ENCODE data around the gene PRDM12. TPM values are rescaled to one million over a fixed set of nuclear protein-coding genes. Genes with fewer than 3 reads are reported as not detected.

The PRDM12 gene
- total RNA-seq, 1 donor from 2014 or later, result not detected

GRCh38 chr9:130651752-130652151 lies 12.6 kb upstream of the PRDM12 start:
- peaks cover 4% of the 10 kb centered on the region for H3K9me3 Mint-ChIP-seq
- H3K36me3 Mint-ChIP-seq (ENCODE audit: low read depth), result no peaks in the 10 kb centered on the region
- intact Hi-C loops (cut with micrococcal nuclease), result no loop called here
- no peaks in the 10 kb centered on the region for H3K4me1 Mint-ChIP-seq
- no peak overlapping the region for H3K4me3 Mint-ChIP-seq
- CTCF ChIA-PET, result no interaction called here
- POLR2A ChIA-PET, result no interaction called here
- H3K27ac Mint-ChIP-seq, result no peak overlapping the region
- DNase-seq (no peak), ATAC-seq (ENCODE audit: low read depth) (no peak)
- H3K27me3 Mint-ChIP-seq, result peaks cover 22% of the 10 kb centered on the region
- TF ChIP-seq CTCF (IDR thresholded peaks at IDR 0.05), result no peak

GRCh38 chr9:130654879-130655278 lies 9.5 kb upstream of the PRDM12 start:
- peaks cover 5% of the 10 kb centered on the region for H3K4me1 Mint-ChIP-seq
- H3K27ac Mint-ChIP-seq, result no peak overlapping the region
- no peaks in the 10 kb centered on the region for H3K36me3 Mint-ChIP-seq (ENCODE audit: low read depth)
- no peak overlapping the region for H3K4me3 Mint-ChIP-seq
- ChIA-PET POLR2A (interaction anchor here (0.7 kb wide), 1 partner anchor 93 kb away, joined by 5 read pairs; no protein-coding TSS in a partner anchor), CTCF (no interaction called here)
- DNase-seq (no peak), ATAC-seq (ENCODE audit: low read depth) (no peak)
- no peak for TF ChIP-seq CTCF (IDR thresholded peaks at IDR 0.05)
- peaks cover 2% of the 10 kb centered on the region for H3K9me3 Mint-ChIP-seq
- intact Hi-C loops (cut with micrococcal nuclease), result no loop called here
- peaks cover 40% of the 10 kb centered on the region for H3K27me3 Mint-ChIP-seq

GRCh38 chr9:130658893-130659698 lies 5.3 kb upstream of the PRDM12 start:
- Mint-ChIP-seq H3K27me3 (peaks cover 61% of the 10 kb centered on the region), H3K27ac (no peak overlapping the region), H3K36me3 (ENCODE audit: low read depth) (no peaks in the 10 kb centered on the region), H3K4me1 (peaks cover 27% of the 10 kb centered on the region), H3K4me3 (no peak overlapping the region), H3K9me3 (peaks cover 2% of the 10 kb centered on the region)
- DNase-seq, result no peak
- CTCF ChIA-PET, result no interaction called here
- intact Hi-C loops (cut with micrococcal nuclease), result no loop called here
- no peak for TF ChIP-seq CTCF (IDR thresholded peaks at IDR 0.05)
- POLR2A ChIA-PET, result no interaction called here
- ATAC-seq (ENCODE audit: low read depth), result no peak

GRCh38 chr9:130659699-130660248 lies 4.6 kb upstream of the PRDM12 start:
- ATAC-seq (ENCODE audit: low read depth) (no peak), DNase-seq (no peak)
- Mint-ChIP-seq H3K9me3 (peaks cover 2% of the 10 kb centered on the region), H3K4me1 (peaks cover 32% of the 10 kb centered on the region), H3K4me3 (peak overlapping the region; percentile 53), H3K36me3 (ENCODE audit: low read depth) (no peaks in the 10 kb centered on the region), H3K27ac (no peak overlapping the region), H3K27me3 (peaks cover 63% of the 10 kb centered on the region)
- CTCF ChIA-PET, result no interaction called here
- POLR2A ChIA-PET, result interaction anchor here (0.7 kb wide), 1 partner anchor 224 kb away, joined by 5 read pairs; no protein-coding TSS in a partner anchor
- TF ChIP-seq CTCF (IDR thresholded peaks at IDR 0.05), result no peak
- intact Hi-C loops (cut with micrococcal nuclease), result loop anchor here (10.0 kb wide), 1 partner anchor 1935 kb away; no protein-coding TSS in a partner anchor

- ChIA-PET CTCF (no interaction called here), POLR2A (interaction anchor here (0.7 kb wide), 1 partner anchor 224 kb away, joined by 5 read pairs; no protein-coding TSS in a partner anchor)
- no peak overlapping the region for H3K27ac Mint-ChIP-seq
- H3K4me1 Mint-ChIP-seq, result peaks cover 33% of the 10 kb centered on the region
- ATAC-seq (ENCODE audit: low read depth) (no peak), DNase-seq (no peak)
- no peak for TF ChIP-seq CTCF (IDR thresholded peaks at IDR 0.05)
- peaks cover 2% of the 10 kb centered on the region for H3K9me3 Mint-ChIP-seq
- no peak overlapping the region for H3K4me3 Mint-ChIP-seq
- no peaks in the 10 kb centered on the region for H3K36me3 Mint-ChIP-seq (ENCODE audit: low read depth)
- intact Hi-C loops (cut with micrococcal nuclease), result loop anchor here (10.0 kb wide), 1 partner anchor 1934 kb away; no protein-coding TSS in a partner anchor
- H3K27me3 Mint-ChIP-seq, result peaks cover 60% of the 10 kb centered on the region
Observed at GRCh38 chr9:130660326-130660682, 4.1 kb upstream of the PRDM12 start.
